Thyroid gland (tissue), 4 donors: ENCODE measurements around the gene PTGR3. TPM values are rescaled to one million over a fixed set of nuclear protein-coding genes. Genes with fewer than 3 reads are reported as not detected.

Source experiments
- DNase-seq, 2 donors: peaks; one replicate each; pipeline ENCODE4 v3.0.0-alpha.2; 2019
- H3K27ac ChIP-seq, 3 donors: fragments of 200-600 bp; sonication (generic); 1 replicate in 2 of 3; 2 replicates in 1 of 3; pipeline ENCODE4 v1.5.1; 2016 to 2019; ENCODE audit warnings: mild to moderate bottlenecking in 1 of 3, moderate library complexity in 1 of 3
- H3K27me3 ChIP-seq: fragments of 200-600 bp; sonication (generic); one replicate; pipeline ENCODE4 v1.5.1; 2019
- H3K36me3 ChIP-seq, 2 donors: fragments of 200-600 bp; sonication (generic); one replicate each; pipeline ENCODE4 v1.5.1; 2016 to 2019
- H3K4me1 ChIP-seq, 2 donors: fragments of 200-600 bp; sonication (generic); one replicate each; pipeline ENCODE4 v1.5.1; 2017 to 2019
- H3K4me3 ChIP-seq, 3 donors: fragments of 200-600 bp; sonication (generic); replicated peaks in 1 of 3; 1 replicate in 2 of 3; 2 replicates in 1 of 3; pipeline ENCODE4 v1.5.1; 2016; ENCODE audit warnings: mild to moderate bottlenecking in 1 of 3
- H3K9me3 ChIP-seq: fragments of 200-600 bp; sonication (generic); one replicate; pipeline ENCODE4 v1.5.1; 2017
- CTCF ChIP-seq, 6 experiments: fragments of 200-600 bp in 3 of 6; fragments of 450-650 bp in 3 of 6; sonication (generic) in 3 of 6; IDR thresholded peaks; one replicate each; pipeline ENCODE4 v1.5.1; 2016 to 2019; ENCODE audit warnings: antibody characterized with exemption in 6 of 6, mild to moderate bottlenecking in 2 of 6, inconsistent platforms in 1 of 6, moderate library complexity in 1 of 6
- POLR2A ChIP-seq, 2 donors: fragments of 450-650 bp; IDR thresholded peaks; one replicate each; pipeline ENCODE4 v1.6.1; 2017; ENCODE audit warnings: antibody characterized with exemption in 2 of 2, mild to moderate bottlenecking in 2 of 2, moderate library complexity in 1 of 2
- WGBS, 2 donors: methylation state at CpG; one replicate each; pipeline ENCODE4 v1.1.5; 2017; 5-methylcytosine and 5-hydroxymethylcytosine counted together
- intact Hi-C: fragments of 100-400 bp; cut with DNase I; formaldehyde crosslinking; loops from one replicate; pipeline ENCODE4 v1.15.1; 2023
- total RNA-seq, 4 donors: library from RNA; depleted of rRNA; stranded (reverse); fragments of >200 nt; gene quantifications; one replicate each; pipeline ENCODE4 v1.2.3, GENCODE V29; 2016

The PTGR3 gene
- total RNA-seq, 4 donors from 2014 or later = 19.3 to 62.7 (median 36.9) TPM

GRCh38 chr18:75226286-75226955 is 17.5 kb upstream of the PTGR3 start:
- WGBS, 2 donors = 61 to 73% methylated on average over 11 of the region's 11 CpGs
- no peak for DNase-seq
- H3K27ac ChIP-seq = no peak overlapping the region
- no peaks in the 10 kb centered on the region for H3K27me3 ChIP-seq
- no peak overlapping the region for H3K4me3 ChIP-seq
- H3K4me1 ChIP-seq = peaks cover 6 to 51% of the 10 kb centered on the region in 2 donors
- no peak for TF ChIP-seq POLR2A (IDR thresholded peaks at IDR 0.05)
- no peak for TF ChIP-seq CTCF (IDR thresholded peaks at IDR 0.05)
- intact Hi-C loops = no loop called here
- H3K9me3 ChIP-seq = no peaks in the 10 kb centered on the region
- H3K36me3 ChIP-seq = no peaks in the 10 kb centered on the region

DNA sequence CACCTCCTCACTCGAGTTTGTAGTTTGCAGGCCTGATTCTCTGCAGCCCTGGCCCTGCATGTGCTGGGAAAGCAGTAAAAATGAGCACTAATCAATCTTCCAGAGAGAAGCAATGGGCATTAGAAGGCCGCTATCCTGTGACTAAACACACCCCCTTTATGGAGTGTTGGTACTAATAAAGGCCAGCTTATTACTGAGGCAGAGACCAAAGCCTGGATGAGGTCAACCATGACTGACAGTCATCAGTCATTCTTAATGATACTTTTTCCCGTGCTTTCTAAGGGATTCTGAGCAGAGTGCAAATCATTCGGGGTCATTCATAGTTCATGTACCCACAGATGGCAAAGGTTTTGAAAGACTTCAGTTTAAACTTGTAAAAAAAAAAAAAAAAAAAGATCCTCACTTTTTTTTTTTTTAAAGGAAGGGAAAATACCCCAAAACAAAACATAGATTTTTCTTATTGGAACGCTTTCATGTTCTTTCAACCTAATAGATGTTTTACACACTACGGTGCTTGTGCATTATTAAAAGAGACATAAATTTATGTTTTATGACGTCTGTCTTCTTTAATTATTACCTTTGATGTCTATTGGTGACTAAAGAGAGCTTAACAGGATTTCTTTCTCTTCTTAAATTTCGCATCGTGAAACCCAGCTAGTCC is 14.9 kb upstream of the PTGR3 start:
- intact Hi-C loops = no loop called here
- DNase-seq = no peak
- 71 to 74% methylated on average over 9 of the region's 9 CpGs for WGBS, 2 donors
- Histone ChIP-seq H3K27me3 (no peaks in the 10 kb centered on the region), H3K27ac (no peak overlapping the region), H3K4me1 (peaks cover 6 to 42% of the 10 kb centered on the region in 2 donors), H3K4me3 (no peak overlapping the region), H3K36me3 (no peaks in the 10 kb centered on the region), H3K9me3 (no peaks in the 10 kb centered on the region)
- no peak for TF ChIP-seq POLR2A (IDR thresholded peaks at IDR 0.05)

GRCh38 chr18:75222407-75222806 is 13.5 kb upstream of the PTGR3 start:
- H3K4me1 ChIP-seq = peaks cover 6 to 38% of the 10 kb centered on the region in 2 donors
- H3K27me3 ChIP-seq = no peaks in the 10 kb centered on the region
- TF ChIP-seq POLR2A (IDR thresholded peaks at IDR 0.05) (no peak), CTCF (IDR thresholded peaks at IDR 0.05) (no peak)
- no peak overlapping the region for H3K27ac ChIP-seq
- intact Hi-C loops = no loop called here
- 82 to 85% methylated on average over 10 of the region's 10 CpGs for WGBS, 2 donors
- no peaks in the 10 kb centered on the region for H3K9me3 ChIP-seq
- H3K4me3 ChIP-seq = no peak overlapping the region
- H3K36me3 ChIP-seq = no peaks in the 10 kb centered on the region
- DNase-seq = no peak

DNA sequence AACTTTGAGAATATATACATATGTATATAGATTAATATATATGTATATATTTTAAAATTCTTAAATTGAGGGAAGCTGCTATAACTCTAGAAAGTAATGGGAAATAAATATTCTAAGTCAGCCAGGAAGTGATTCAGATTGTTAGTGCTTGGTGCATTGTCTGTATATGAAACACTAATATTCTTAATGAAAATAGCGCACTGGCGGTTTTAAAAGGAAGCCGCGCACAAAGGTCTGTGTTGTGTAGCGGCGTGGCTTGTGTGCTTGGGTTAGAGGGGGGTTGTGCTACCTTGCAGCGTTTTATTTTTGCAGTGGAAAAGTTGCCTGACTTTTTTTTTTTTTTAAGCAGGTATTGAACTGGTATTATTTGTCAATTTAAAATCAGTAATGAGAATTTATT is 13.0 kb upstream of the PTGR3 start:
- Histone ChIP-seq H3K4me3 (no peak overlapping the region), H3K36me3 (no peaks in the 10 kb centered on the region), H3K4me1 (peaks cover 6 to 38% of the 10 kb centered on the region in 2 donors), H3K27ac (no peak overlapping the region), H3K27me3 (no peaks in the 10 kb centered on the region), H3K9me3 (no peaks in the 10 kb centered on the region)
- TF ChIP-seq CTCF (IDR thresholded peaks at IDR 0.05) = no peak
- TF ChIP-seq POLR2A (IDR thresholded peaks at IDR 0.05) = no peak
- 82 to 83% methylated on average over 7 of the region's 7 CpGs for WGBS, 2 donors
- no peak for DNase-seq
- intact Hi-C loops = no loop called here

GRCh38 chr18:75221397-75221796 is 12.5 kb upstream of the PTGR3 start:
- intact Hi-C loops = no loop called here
- Histone ChIP-seq H3K27me3 (no peaks in the 10 kb centered on the region), H3K9me3 (no peaks in the 10 kb centered on the region), H3K36me3 (no peaks in the 10 kb centered on the region), H3K4me3 (no peak overlapping the region), H3K4me1 (peaks cover 6 to 38% of the 10 kb centered on the region in 2 donors), H3K27ac (no peak overlapping the region)
- WGBS, 2 donors = 86 to 88% methylated on average over 1 of the region's 1 CpG
- TF ChIP-seq POLR2A (IDR thresholded peaks at IDR 0.05) (no peak), CTCF (IDR thresholded peaks at IDR 0.05) (no peak)
- no peak for DNase-seq
